ENCODE measurements around the gene PCCA.
"Not testable (repeated sequence)": the region's sequence is repeated elsewhere in the genome, so short reads cannot be mapped to it uniquely, and the experiment has no call there.

PCCA gene

GRCh38 chr13:100560498-100561157 is 471.7 kb downstream of the PCCA start:
- no peak for DNase-seq

DNA sequence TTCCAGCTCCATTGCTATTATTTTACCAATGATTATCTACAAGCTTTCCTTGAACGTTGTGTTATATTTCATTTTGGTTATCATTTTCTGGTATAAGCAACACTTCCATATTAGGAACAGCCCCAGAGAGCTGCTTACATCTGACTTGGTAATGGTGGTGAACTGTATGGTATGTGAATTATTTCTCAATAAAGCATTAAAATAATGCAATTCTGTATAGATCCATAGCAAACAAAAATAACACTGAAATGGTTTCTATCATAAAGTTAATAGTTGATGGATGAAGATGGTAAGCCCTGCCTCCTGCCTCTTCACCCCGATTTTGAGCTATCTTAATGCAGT is 472.2 kb downstream of the PCCA start:
- DNase-seq: no peak

DNA sequence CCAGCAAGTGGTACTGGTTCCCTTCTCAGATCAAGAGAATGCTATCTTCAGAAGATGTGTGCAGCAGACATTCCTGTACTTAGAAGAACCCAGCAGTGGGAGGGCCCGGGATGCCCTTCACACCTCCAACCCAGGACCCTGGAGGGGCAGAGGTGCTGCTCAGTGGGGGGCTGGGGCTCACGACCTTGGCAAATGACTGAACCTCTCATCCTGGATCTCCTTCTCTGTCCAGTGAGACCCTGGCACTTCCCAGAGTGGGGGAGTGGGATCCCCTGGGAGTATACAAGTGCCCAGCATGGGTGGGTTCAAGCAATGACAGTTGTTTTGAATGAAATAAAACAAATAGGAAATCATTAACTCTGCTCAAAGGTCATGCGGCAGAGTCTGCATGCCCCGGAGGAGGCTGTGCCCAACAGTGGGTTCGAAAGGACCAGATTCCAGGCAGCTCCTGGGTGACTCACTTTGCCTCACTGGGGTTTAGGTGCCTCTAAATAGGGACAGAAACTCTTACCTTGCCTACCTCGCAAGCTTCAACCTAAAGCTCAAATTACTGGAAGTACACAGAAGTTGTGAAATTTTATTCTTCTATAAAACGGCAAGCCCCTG is 472.8 kb downstream of the PCCA start:
- DNase-seq: no peak

- no peak for DNase-seq
These were observed 474.9 kb downstream of the PCCA start for GRCh38 chr13:100563779-100564178.

- DNase-seq: no peak
These were observed 475.7 kb downstream of the PCCA start for GRCh38 chr13:100564444-100565223.

- no peak for DNase-seq
These were observed 476.4 kb downstream of the PCCA start for GRCh38 chr13:100565286-100565685.

- DNase-seq: no peak
These were observed 477.6 kb downstream of the PCCA start for GRCh38 chr13:100566543-100566942.

DNA sequence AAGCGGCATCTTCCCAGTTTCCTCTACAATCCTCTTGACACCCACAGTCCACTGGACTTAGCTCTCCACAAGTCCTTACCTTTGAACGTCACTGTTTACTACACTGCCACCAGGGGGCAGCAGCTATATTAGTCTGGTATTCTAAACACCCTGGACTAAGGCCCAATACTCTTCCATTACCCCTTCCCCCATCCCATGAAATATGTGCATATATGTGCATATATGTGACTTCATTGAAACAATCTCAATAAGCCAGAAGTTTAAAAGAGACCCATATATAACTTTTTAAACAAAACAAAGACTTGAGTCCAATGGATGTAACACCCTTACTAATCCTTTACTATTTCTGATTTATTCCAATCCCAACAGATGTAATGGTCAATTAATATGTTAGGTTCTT is 484.2 kb downstream of the PCCA start:
- DNase-seq: peak; percentile 54

- DNase-seq: not testable (repeated sequence)
These were observed 488.3 kb downstream of the PCCA start for GRCh38 chr13:100577239-100577638.

All from amniotic stem cell (primary cell).